T-helper 9 cell (primary cell): ENCODE data around the gene THOC2.
"Not testable (repeated sequence)": the region's sequence is repeated elsewhere in the genome, so short reads cannot be mapped to it uniquely, and the experiment has no call there.

Experiments used
- DNase-seq: peaks from one replicate; pipeline ENCODE4 v3.0.0-alpha.2; 2020

The THOC2 gene

DNA sequence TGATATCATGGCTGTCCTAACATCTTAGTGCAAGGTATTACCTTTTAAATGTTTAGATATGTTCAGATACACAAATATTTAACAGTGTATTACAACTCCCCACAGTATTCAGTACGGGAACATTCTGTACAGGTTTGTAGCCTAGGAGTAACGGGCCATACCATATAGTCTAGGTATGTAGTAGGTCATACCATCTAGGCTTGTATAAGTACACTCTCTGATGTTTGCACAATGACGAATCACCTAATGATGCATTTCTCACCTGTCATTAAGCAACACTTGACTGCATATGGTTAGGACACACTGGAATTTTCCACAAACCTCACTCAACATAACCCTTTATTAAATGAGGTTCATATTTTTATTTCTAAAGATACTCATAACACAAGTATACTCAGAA, 67.7 kb downstream of the THOC2 start:
- no peak for DNase-seq

DNA sequence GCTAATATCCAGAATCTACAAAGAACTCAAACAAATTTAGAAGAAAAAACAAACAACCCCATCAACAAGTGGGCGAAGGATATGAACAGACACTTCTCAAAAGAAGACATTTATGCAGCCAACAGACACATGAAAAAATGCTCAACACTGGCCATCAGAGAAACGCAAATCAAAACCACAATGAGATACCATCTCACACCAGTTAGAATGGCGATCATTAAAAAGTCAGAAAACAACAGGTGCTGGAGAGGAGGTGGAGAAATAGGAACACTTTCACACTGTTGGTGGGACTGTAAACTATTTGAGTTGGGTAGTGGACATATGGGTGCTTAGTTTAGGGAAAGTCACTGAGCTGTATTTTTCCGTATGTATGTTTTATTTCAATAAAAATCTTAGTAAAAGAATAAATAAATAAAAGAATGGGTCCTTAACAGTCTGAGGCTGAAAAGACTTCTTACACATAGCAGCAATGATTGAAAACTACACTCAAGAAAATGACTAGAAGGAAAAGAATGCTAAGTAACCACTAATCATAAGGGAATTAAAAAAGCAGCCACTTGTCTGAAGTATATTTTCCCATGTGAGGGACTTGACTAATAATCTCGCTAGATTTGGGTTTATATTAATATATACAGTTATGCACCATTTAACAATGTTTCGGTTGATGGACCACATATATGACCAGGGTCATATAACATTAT, 68.2 kb downstream of the THOC2 start:
- not testable (repeated sequence) for DNase-seq

GRCh38 chrX:123663720-123664119, 69.1 kb downstream of the THOC2 start:
- DNase-seq = not testable (repeated sequence)

DNA sequence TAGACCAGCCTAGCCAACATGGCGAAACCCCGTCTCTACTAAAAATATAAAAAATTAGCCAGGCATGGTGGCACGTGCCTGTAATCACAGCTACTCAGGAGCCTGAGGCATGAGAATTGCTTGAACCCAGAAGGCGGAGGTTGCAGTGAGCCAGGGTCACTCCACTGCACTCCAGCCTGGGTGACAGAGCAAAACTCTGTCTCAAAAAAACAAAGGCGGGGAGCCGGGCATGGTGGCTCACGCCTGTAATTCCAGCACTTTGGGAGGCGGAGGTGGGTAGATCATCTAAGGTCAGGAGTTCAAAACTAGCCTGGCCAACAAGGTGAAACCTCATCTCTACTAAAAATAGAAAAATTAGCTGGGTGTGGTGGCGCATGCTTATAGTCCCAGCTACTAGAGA, 76.3 kb downstream of the THOC2 start:
- DNase-seq = not testable (repeated sequence)

DNA sequence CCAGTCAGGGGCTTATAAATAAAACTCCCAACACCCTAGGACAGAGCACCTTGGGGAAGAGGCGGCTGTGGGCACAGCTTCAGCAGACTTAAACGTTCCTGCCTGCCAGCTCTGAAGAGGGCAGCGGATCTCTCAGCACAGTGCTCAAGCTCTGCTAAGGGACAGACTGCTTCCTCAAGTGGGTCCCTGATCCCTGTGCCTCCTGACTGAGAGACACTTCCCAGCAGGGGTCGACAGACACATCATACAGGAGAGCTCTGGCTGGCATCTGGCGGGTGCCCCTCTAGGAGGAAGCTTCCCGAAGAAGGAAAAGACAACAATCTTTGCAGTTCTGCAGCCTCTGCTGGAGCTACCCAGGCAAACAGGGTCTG, 84.1 kb downstream of the THOC2 start:
- not testable (repeated sequence) for DNase-seq

DNA sequence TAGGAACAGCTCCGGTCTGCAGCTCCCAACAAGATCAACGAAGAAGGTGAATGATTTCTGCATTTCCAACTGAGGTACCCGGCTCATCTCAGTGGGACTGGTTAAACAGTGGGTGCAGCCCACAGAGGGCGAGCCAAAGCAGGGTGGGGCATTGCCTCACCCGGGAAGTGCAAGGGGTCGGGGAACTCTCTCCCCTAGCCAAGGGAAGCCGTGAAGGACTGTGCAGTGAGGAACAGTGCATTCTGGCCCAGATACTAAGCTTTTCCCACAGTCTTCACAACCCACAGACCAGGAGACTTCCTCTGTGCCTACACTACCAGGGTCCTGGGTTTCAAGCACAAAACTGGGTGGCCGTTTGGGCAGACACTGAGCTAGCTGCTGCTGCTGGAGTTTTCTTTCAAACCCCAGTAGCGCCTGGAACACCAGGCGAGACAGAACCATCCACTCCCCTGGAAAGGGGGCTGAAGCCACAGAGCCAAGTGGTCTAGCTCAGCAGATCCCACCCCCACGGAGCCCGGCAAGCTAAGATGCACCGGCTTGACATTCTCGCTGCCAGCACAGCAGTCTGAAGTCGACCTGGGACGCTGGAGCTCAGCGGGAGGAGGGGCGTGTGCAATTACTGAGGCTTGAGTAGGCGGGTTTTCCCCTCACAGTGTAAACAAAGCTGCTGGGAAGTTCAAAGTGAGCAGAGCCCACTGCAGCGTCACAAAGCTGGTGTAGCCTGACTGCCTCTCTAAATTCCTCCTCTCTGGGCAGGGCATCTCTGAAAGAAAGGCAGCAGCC, 84.6 kb downstream of the THOC2 start:
- no peak for DNase-seq

GRCh38 chrX:123647244-123647643, 85.6 kb downstream of the THOC2 start:
- no peak for DNase-seq

GRCh38 chrX:123629502-123629901, 103.3 kb downstream of the THOC2 start:
- DNase-seq = no peak

- no peak for DNase-seq
Observed at GRCh38 chrX:123626962-123627361, 105.9 kb downstream of the THOC2 start.

- no peak for DNase-seq
Observed at GRCh38 chrX:123625952-123626351, 106.9 kb downstream of the THOC2 start.

DNA sequence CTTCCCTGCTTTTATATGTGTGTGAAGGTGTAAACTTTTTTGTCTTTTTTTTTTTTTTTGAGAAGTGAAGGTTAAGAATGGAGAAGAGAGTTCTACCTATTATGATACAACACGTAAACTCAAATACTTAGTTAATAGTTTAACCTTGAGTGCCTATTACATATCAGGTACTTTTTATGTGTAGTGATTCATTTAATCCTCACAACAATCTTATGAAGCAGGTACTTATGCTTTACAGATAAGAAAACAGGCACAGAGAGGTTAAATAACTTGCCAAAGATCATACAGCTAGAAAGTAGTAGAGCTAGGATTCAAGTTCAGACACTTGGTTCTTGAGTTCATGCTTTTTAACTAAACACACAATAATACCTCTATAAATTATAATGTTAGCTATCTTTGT, 107.4 kb downstream of the THOC2 start:
- DNase-seq = no peak

- no peak for DNase-seq
Observed at GRCh38 chrX:123617007-123617406, 115.8 kb downstream of the THOC2 start.

- no peak for DNase-seq
Observed at GRCh38 chrX:123610915-123611314, 121.9 kb downstream of the THOC2 start.

GRCh38 chrX:123607806-123608205, 125.0 kb downstream of the THOC2 start:
- DNase-seq = no peak

- DNase-seq = no peak
Observed at GRCh38 chrX:123607270-123607669, 125.6 kb downstream of the THOC2 start.

DNA sequence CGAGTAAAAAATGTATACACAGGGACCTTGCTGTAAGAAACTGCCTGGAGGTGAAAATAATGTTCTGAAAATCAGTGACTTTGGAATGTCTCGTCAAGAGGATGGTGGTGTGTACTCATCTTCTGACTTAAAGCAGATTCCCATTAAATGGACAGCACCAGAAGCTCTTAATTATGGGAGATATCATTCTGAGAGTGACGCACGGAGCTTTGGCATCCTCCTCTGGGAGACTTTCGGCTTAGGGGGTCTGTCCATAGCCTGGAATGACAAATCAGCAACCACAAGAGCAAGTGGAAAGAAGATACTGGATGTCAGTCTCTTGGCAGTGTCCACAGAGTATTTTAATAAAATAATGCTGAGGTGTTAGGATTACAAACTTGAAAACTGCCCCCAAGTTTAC, 129.4 kb downstream of the THOC2 start:
- no peak for DNase-seq

DNA sequence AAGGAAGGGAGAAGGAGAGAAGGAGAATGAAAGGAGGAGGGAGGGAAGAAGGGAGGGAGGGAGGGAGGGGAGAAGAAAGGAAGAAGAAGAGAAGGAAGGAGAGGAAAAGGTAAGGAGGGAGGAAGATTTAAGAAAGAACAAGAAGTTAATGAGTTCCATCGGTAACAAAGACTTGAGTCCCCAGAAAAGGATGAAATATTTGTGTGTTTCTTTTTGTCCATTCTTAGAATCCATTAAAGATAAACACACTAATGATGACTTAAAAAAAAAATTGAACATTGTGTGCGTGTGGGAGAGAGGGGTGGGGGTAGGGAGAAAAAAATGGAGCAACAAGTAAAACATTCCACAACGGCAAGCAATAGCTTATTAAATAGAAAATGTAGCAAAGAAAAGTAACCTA, 131.4 kb downstream of the THOC2 start:
- DNase-seq = no peak

DNA sequence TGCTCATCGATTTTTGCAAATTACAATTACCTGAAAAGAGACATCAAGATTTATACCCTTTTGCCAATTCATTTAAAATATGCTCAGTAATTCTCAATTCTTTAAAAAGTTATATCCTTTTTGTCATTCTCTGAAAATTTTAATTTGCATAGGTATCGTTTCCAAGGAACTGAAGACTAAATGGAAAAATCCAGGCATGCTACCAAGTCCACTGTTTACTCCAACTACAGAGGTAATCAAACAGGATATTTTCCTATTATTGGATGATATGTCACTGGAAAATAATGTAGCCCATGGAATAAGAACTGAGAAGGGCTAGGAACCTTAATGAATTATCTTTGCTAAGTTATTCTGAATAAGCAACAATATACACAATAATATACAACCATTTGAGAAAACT, 132.7 kb downstream of the THOC2 start:
- no peak for DNase-seq

DNA sequence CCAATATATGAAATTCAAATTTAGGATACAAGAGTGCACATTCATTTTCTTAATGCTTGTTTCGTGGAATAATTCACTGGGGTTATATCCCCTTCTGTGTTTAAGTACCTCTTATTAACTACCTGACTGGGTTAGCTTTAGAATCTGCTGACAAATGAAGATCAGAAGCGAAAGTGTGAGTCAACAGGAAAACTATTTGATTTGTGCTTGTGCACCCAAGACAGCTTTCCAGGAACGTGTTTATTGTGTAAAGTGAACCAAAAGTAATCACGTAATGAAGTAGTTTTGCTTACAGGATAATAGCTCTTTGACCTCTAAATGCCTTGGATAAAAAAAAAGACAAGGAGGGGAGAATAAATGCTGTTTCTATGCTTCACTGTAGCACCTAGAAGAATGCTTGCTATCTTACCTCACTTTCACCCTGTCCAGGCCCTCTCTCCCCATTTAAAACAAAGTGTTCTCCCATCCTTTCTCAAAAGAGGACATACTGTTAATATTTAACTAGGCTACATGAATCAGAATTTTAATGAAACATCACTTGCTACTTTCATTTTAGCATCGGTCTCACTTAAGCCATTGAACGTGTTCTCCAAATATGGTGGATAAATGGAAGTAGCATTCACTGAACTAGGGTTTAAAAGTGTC, 141.9 kb downstream of the THOC2 start:
- DNase-seq = no peak

DNA sequence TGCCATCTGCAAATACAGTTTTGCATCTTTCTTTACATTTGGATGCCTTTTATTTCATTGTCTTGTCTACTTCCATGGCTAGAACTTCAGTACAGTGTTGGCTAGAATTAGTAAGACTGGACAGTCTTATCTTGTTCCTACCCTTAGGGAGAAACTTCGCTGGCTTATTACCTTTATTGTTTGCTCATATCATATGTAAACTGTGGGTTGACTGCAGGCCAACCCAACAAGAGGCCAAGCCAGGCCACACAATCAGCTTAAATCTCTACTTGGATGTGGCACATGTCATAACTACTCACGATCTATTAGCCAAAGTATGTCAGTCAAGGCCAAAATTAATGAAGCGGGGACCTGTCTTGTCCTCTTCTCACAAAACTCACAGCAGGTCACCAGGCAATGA, 144.1 kb downstream of the THOC2 start:
- no peak for DNase-seq

DNA sequence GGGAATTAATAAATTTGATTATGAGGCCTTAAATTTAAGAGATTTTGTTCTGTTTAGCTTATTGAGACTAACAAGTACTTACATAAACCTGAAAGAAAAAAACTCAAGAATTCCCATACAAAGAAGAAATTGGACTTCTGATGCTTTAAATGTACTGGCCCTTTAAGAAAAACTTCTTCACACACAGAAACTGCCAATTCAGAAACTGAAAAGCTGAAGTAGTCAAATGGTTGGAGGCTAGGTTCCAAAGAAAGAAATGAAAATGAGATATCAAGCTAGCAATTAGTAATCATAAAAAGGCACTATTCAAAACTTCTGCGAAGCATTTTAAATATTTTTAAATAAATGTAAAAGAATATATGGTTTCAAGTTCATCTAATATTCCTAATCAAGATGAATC, 151.3 kb downstream of the THOC2 start:
- no peak for DNase-seq

GRCh38 chrX:123580792-123581191, 152.1 kb downstream of the THOC2 start:
- no peak for DNase-seq

- not testable (repeated sequence) for DNase-seq
Observed at GRCh38 chrX:123574027-123574426, 158.8 kb downstream of the THOC2 start.

DNA sequence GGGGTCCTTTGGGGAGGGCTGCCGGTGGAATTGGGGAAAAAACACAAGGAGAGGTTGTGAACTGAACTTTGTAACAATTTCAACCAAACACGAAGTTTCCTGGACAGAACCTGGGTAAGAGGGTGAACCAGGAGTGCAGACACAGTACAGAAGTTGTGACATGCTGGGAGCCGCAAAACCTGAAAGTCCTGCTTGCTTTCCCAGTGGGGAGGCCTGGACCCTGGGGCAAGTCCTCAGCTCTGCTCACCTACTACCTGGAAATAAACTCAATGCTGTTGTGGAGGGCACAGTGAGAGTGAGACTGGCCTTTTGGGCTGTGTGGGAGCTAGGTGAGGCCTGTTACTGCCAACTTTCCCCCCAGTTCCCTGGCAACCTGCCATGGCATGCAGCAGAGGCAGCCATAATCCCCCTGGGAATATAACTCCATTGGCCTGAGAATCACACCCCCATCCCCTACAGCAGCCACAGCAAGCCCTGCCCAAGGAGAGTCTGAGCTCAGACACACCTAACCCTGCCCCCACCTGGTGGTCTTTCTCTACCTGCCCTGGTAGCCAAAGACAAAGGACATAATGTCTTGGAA, 162.8 kb downstream of the THOC2 start:
- DNase-seq = no peak
